Measurements from ENCODE around the gene C1QTNF9B. TPM values are rescaled to one million over a fixed set of nuclear protein-coding genes. Genes with fewer than 3 reads are reported as not detected.
A peak's percentile ranks its signal among the peaks of the same experiment; 100 is the strongest.

C1QTNF9B gene
- total RNA-seq, 1 donor from 2014 or later: not detected

DNA sequence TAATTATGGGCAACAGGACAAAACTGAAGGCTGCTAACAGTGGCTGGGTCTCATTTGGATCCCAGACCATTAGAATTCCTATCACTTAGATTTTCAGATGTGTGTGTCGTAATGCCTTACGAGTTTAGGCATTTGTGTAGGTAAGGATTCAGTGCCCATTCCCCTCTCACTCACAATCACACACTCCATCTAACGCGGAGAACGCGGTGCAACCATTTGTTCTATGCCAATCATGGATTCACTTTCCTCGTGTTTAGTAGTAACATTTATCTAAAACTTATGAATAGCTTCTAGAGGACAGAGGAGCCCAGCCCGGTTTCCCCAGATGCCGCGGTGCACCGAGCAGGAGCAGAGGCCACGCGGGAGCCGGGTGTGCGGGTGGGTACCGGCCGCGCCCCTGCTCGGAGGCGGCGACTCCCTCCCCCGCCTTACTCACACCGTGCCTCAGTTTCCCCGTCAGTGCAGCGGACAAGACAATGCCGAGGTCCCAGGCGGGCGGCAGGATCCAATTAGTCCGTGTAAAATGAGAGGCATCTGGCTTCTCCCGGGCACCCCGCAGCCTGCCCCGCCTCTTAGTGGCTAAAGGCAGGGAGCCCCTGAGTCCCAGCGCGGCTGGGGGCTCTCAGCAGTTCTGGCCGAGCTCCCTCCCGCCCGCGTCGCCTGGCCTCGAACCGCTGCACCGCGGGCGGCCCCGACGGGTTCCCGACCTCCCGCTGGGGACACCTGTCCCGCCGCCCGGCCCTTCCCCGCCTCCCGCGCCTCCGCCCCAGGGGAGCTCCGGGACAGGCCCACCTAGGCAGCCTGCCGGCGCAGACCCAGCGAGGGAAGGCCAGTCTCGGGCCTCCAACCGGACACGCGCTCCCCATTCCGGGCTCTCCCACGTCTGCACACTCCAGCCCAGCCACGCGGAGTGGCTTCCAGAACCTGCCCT lies 5.9 kb upstream of the C1QTNF9B start:
- peaks cover 10% of the 10 kb centered on the region for H3K4me1 Mint-ChIP-seq (ENCODE audit: low read depth, unreplicated experiment)
- Histone ChIP-seq H3K27me3 (ENCODE audit: insufficient read depth, low read length) (no peaks in the 10 kb centered on the region), H3K36me3 (ENCODE audit: insufficient read depth, low read length) (no peaks in the 10 kb centered on the region), H3K4me1 (ENCODE audit: insufficient read depth, low read length) (peaks cover 27% of the 10 kb centered on the region), H3K4me3 (ENCODE audit: insufficient read depth, low read depth, low read length) (no peak overlapping the region), H4K20me1 (ENCODE audit: insufficient read depth, low read length) (no peaks in the 10 kb centered on the region), H3K9me3 (ENCODE audit: insufficient read depth, low read depth, low read length) (no peaks in the 10 kb centered on the region), H2AFZ (ENCODE audit: low read depth, low read length) (peak overlapping the region; percentile 38), H3K4me2 (ENCODE audit: low read length) (peak overlapping the region; percentile 58), H3K9ac (ENCODE audit: low read length) (no peak overlapping the region), H3K27ac (ENCODE audit: low read depth, low read length) (no peak overlapping the region), H3K79me2 (ENCODE audit: insufficient read depth, low read length) (no peaks in the 10 kb centered on the region)
- H3K36me3 Mint-ChIP-seq (ENCODE audit: low read depth, unreplicated experiment): no peaks in the 10 kb centered on the region
- no peak for DNase-seq (ENCODE audit: low read depth)
- no peaks in the 10 kb centered on the region for H3K9me3 Mint-ChIP-seq (ENCODE audit: unreplicated experiment)
- H3K4me3 Mint-ChIP-seq (ENCODE audit: unreplicated experiment): no peak overlapping the region
- peaks cover 17% of the 10 kb centered on the region for H3K27me3 Mint-ChIP-seq (ENCODE audit: low read depth, unreplicated experiment)
- peak; percentile 38 for TF ChIP-seq EZH2 (IDR thresholded peaks at IDR 0.05; ENCODE audit: insufficient read depth, low read length)
- TF ChIP-seq, protein P1, sequence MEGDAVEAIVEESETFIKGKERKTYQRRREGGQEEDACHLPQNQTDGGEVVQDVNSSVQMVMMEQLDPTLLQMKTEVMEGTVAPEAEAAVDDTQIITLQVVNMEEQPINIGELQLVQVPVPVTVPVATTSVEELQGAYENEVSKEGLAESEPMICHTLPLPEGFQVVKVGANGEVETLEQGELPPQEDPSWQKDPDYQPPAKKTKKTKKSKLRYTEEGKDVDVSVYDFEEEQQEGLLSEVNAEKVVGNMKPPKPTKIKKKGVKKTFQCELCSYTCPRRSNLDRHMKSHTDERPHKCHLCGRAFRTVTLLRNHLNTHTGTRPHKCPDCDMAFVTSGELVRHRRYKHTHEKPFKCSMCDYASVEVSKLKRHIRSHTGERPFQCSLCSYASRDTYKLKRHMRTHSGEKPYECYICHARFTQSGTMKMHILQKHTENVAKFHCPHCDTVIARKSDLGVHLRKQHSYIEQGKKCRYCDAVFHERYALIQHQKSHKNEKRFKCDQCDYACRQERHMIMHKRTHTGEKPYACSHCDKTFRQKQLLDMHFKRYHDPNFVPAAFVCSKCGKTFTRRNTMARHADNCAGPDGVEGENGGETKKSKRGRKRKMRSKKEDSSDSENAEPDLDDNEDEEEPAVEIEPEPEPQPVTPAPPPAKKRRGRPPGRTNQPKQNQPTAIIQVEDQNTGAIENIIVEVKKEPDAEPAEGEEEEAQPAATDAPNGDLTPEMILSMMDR (IDR thresholded peaks at IDR 0.05; ENCODE audit: insufficient read depth, low read depth, low read length): no peak
- no peak overlapping the region for H3K27ac Mint-ChIP-seq (ENCODE audit: unreplicated experiment)
- FAIRE-seq: no peak

DNA sequence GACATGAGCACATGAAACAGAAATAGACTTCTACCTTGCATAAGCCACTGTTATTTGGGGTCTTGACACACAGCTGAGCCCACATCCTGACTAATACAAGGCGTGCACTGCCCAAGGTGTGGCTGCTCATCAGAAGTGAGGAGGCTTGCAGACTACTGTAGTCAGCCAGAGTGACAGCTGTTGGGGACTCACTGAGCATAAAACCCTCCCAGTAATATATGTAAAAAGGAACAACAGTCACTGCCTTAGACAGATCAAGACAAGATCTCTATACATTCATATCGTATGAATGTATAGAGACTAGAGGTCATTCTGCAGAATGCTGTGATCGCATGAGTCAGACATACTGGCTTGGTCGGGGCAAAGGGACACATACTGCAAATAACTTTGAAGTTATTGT lies 4.1 kb upstream of the C1QTNF9B start:
- Histone ChIP-seq H3K9ac (ENCODE audit: low read length) (peak overlapping the region; percentile 51), H3K4me3 (ENCODE audit: insufficient read depth, low read depth, low read length) (no peak overlapping the region), H3K27ac (ENCODE audit: low read depth, low read length) (peak overlapping the region; percentile 77), H4K20me1 (ENCODE audit: insufficient read depth, low read length) (no peaks in the 10 kb centered on the region), H3K9me3 (ENCODE audit: insufficient read depth, low read depth, low read length) (no peaks in the 10 kb centered on the region), H3K79me2 (ENCODE audit: insufficient read depth, low read length) (no peaks in the 10 kb centered on the region), H3K4me1 (ENCODE audit: insufficient read depth, low read length) (peaks cover 29% of the 10 kb centered on the region), H3K4me2 (ENCODE audit: low read length) (peak overlapping the region; percentile 52), H2AFZ (ENCODE audit: low read depth, low read length) (no peak overlapping the region), H3K27me3 (ENCODE audit: insufficient read depth, low read length) (no peaks in the 10 kb centered on the region), H3K36me3 (ENCODE audit: insufficient read depth, low read length) (no peaks in the 10 kb centered on the region)
- H3K27me3 Mint-ChIP-seq (ENCODE audit: low read depth, unreplicated experiment): peaks cover 17% of the 10 kb centered on the region
- H3K27ac Mint-ChIP-seq (ENCODE audit: unreplicated experiment): no peak overlapping the region
- DNase-seq (ENCODE audit: low read depth) (peak; percentile 38), FAIRE-seq (no peak)
- TF ChIP-seq, protein P1 (IDR thresholded peaks at IDR 0.05; ENCODE audit: insufficient read depth, low read depth, low read length): no peak
- no peak for TF ChIP-seq EZH2 (IDR thresholded peaks at IDR 0.05; ENCODE audit: insufficient read depth, low read length)
- no peaks in the 10 kb centered on the region for H3K36me3 Mint-ChIP-seq (ENCODE audit: low read depth, unreplicated experiment)
- H3K4me3 Mint-ChIP-seq (ENCODE audit: unreplicated experiment): no peak overlapping the region
- H3K9me3 Mint-ChIP-seq (ENCODE audit: unreplicated experiment): no peaks in the 10 kb centered on the region
- H3K4me1 Mint-ChIP-seq (ENCODE audit: low read depth, unreplicated experiment): peaks cover 10% of the 10 kb centered on the region

DNA sequence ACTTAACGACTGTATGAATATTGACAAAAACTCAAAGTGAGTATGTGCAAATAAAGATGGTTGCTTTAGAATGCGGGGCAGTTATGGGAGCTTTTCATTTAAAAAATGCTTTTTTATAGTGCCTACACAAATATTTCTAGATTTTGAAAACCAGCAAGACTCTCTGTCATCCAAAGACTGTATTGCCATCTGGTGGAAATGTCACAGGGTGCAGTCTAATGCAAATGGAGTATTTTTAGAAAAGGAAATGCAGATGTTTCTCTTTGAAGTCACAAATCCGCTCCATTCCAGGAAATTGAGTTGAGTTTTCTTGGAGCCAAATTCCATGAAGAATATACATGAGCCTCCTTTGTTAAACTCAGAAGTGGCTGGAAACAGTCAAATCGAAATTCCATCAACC lies 2.3 kb upstream of the C1QTNF9B start:
- FAIRE-seq: no peak

More for the DNA sequence above, 2.3 kb upstream of the C1QTNF9B start:
- H3K27me3 ChIP-seq (ENCODE audit: insufficient read depth, low read length): no peaks in the 10 kb centered on the region
- H3K9me3 ChIP-seq (ENCODE audit: insufficient read depth, low read depth, low read length): no peaks in the 10 kb centered on the region
- no peak overlapping the region for H2AFZ ChIP-seq (ENCODE audit: low read depth, low read length)
- no peaks in the 10 kb centered on the region for H3K79me2 ChIP-seq (ENCODE audit: insufficient read depth, low read length)
- H3K27me3 Mint-ChIP-seq (ENCODE audit: low read depth, unreplicated experiment): peaks cover 16% of the 10 kb centered on the region
- H4K20me1 ChIP-seq (ENCODE audit: insufficient read depth, low read length): no peaks in the 10 kb centered on the region
- H3K36me3 Mint-ChIP-seq (ENCODE audit: low read depth, unreplicated experiment): no peaks in the 10 kb centered on the region
- no peak overlapping the region for H3K27ac ChIP-seq (ENCODE audit: low read depth, low read length)
- TF ChIP-seq EZH2 (IDR thresholded peaks at IDR 0.05; ENCODE audit: insufficient read depth, low read length): no peak
- TF ChIP-seq, protein P1 (IDR thresholded peaks at IDR 0.05; ENCODE audit: insufficient read depth, low read depth, low read length): peak; percentile 75
- H3K27ac Mint-ChIP-seq (ENCODE audit: unreplicated experiment): no peak overlapping the region
- H3K9me3 Mint-ChIP-seq (ENCODE audit: unreplicated experiment): no peaks in the 10 kb centered on the region
- H3K4me2 ChIP-seq (ENCODE audit: low read length): peak overlapping the region; percentile 19
- H3K4me3 ChIP-seq (ENCODE audit: insufficient read depth, low read depth, low read length): no peak overlapping the region
- no peaks in the 10 kb centered on the region for H3K36me3 ChIP-seq (ENCODE audit: insufficient read depth, low read length)
- peaks cover 9% of the 10 kb centered on the region for H3K4me1 Mint-ChIP-seq (ENCODE audit: low read depth, unreplicated experiment)
- peaks cover 22% of the 10 kb centered on the region for H3K4me1 ChIP-seq (ENCODE audit: insufficient read depth, low read length)
- DNase-seq (ENCODE audit: low read depth): peak; percentile 23
- H3K4me3 Mint-ChIP-seq (ENCODE audit: unreplicated experiment): no peak overlapping the region
- H3K9ac ChIP-seq (ENCODE audit: low read length): no peak overlapping the region

All from astrocyte (in vitro differentiated cells and primary cell).